Measurements from ENCODE around the gene PARD3. TPM values are rescaled to one million over a fixed set of nuclear protein-coding genes. Genes with fewer than 3 reads are reported as not detected.

Gene PARD3
- total RNA-seq, 1 donor from 2014 or later = 35.4 TPM

DNA sequence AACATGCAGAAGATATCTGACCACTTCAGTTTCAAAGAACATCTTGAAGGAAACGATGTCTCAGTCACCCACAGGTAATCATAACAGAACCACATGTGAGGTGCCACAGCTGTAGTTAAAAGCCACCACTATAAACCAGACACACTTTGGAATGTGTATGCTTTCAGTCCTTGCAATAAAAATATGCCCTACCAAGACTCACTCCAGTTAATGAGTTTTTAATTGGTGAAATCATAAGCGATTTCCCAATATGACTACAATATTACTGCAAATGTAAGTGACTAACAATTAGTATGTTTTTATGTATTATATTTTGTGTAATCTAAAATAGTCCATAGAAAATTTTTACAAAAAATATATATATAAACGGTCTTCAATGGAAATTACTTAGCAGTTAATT, 428.2 kb downstream of the PARD3 start:
- H3K9me3 ChIP-seq (ENCODE audit: insufficient read depth, low read depth, low read length) = no peaks in the 10 kb centered on the region
- H3K4me2 ChIP-seq (ENCODE audit: low read length) = no peak overlapping the region
- Mint-ChIP-seq H3K36me3 (ENCODE audit: low read depth, unreplicated experiment) (peaks cover 2% of the 10 kb centered on the region), H3K27me3 (ENCODE audit: low read depth, unreplicated experiment) (no peaks in the 10 kb centered on the region), H3K9me3 (ENCODE audit: unreplicated experiment) (no peaks in the 10 kb centered on the region), H3K27ac (ENCODE audit: unreplicated experiment) (no peak overlapping the region), H3K4me1 (ENCODE audit: low read depth, unreplicated experiment) (no peaks in the 10 kb centered on the region), H3K4me3 (ENCODE audit: unreplicated experiment) (no peak overlapping the region)
- H3K4me1 ChIP-seq (ENCODE audit: insufficient read depth, low read length) = no peaks in the 10 kb centered on the region
- no peak for DNase-seq (ENCODE audit: low read depth)
- no peak overlapping the region for H3K9ac ChIP-seq (ENCODE audit: low read length)
- H3K79me2 ChIP-seq (ENCODE audit: insufficient read depth, low read length) = no peaks in the 10 kb centered on the region
- H3K27me3 ChIP-seq (ENCODE audit: insufficient read depth, low read length) = no peaks in the 10 kb centered on the region
- no peaks in the 10 kb centered on the region for H4K20me1 ChIP-seq (ENCODE audit: insufficient read depth, low read length)
- FAIRE-seq = no peak
- H3K4me3 ChIP-seq (ENCODE audit: insufficient read depth, low read depth, low read length) = no peak overlapping the region
- no peak overlapping the region for H2AFZ ChIP-seq (ENCODE audit: low read depth, low read length)
- no peak for TF ChIP-seq EZH2 (IDR thresholded peaks at IDR 0.05; ENCODE audit: insufficient read depth, low read length)
- TF ChIP-seq, protein P1, sequence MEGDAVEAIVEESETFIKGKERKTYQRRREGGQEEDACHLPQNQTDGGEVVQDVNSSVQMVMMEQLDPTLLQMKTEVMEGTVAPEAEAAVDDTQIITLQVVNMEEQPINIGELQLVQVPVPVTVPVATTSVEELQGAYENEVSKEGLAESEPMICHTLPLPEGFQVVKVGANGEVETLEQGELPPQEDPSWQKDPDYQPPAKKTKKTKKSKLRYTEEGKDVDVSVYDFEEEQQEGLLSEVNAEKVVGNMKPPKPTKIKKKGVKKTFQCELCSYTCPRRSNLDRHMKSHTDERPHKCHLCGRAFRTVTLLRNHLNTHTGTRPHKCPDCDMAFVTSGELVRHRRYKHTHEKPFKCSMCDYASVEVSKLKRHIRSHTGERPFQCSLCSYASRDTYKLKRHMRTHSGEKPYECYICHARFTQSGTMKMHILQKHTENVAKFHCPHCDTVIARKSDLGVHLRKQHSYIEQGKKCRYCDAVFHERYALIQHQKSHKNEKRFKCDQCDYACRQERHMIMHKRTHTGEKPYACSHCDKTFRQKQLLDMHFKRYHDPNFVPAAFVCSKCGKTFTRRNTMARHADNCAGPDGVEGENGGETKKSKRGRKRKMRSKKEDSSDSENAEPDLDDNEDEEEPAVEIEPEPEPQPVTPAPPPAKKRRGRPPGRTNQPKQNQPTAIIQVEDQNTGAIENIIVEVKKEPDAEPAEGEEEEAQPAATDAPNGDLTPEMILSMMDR (IDR thresholded peaks at IDR 0.05; ENCODE audit: insufficient read depth, low read depth, low read length) = no peak
- H3K36me3 ChIP-seq (ENCODE audit: insufficient read depth, low read length) = no peaks in the 10 kb centered on the region
- H3K27ac ChIP-seq (ENCODE audit: low read depth, low read length) = no peak overlapping the region

DNA sequence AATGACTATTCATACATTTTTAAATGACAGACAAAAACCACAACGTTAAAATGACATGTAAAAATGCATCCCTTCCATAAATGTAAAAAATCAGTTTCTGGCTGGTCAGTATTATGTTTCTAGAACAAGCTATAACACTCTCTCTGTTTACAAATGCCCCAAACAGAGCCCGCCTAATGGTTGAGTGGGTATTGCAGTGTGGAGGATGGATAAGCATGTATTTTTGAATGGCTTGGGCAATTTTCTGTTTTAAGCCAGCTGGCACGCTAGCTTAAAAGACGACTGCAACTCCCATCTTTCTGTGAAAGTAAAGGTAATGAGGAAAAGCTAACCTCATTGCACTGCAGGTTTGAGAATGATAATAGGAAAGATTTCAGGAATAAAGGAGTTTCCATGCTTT, 430.7 kb downstream of the PARD3 start:
- no peak overlapping the region for H3K4me3 ChIP-seq (ENCODE audit: insufficient read depth, low read depth, low read length)
- H3K27ac Mint-ChIP-seq (ENCODE audit: unreplicated experiment) = no peak overlapping the region
- H3K4me3 Mint-ChIP-seq (ENCODE audit: unreplicated experiment) = no peak overlapping the region
- H3K9ac ChIP-seq (ENCODE audit: low read length) = no peak overlapping the region
- no peak overlapping the region for H2AFZ ChIP-seq (ENCODE audit: low read depth, low read length)
- H3K27me3 Mint-ChIP-seq (ENCODE audit: low read depth, unreplicated experiment) = no peaks in the 10 kb centered on the region
- no peaks in the 10 kb centered on the region for H3K27me3 ChIP-seq (ENCODE audit: insufficient read depth, low read length)
- FAIRE-seq (no peak), DNase-seq (ENCODE audit: low read depth) (no peak)
- no peak overlapping the region for H3K27ac ChIP-seq (ENCODE audit: low read depth, low read length)
- no peaks in the 10 kb centered on the region for H4K20me1 ChIP-seq (ENCODE audit: insufficient read depth, low read length)
- TF ChIP-seq EZH2 (IDR thresholded peaks at IDR 0.05; ENCODE audit: insufficient read depth, low read length) = no peak
- TF ChIP-seq, protein P1 (IDR thresholded peaks at IDR 0.05; ENCODE audit: insufficient read depth, low read depth, low read length) = no peak
- H3K4me1 Mint-ChIP-seq (ENCODE audit: low read depth, unreplicated experiment) = no peaks in the 10 kb centered on the region
- H3K4me2 ChIP-seq (ENCODE audit: low read length) = no peak overlapping the region
- H3K36me3 Mint-ChIP-seq (ENCODE audit: low read depth, unreplicated experiment) = peaks cover 4% of the 10 kb centered on the region
- H3K79me2 ChIP-seq (ENCODE audit: insufficient read depth, low read length) = no peaks in the 10 kb centered on the region
- H3K9me3 Mint-ChIP-seq (ENCODE audit: unreplicated experiment) = no peaks in the 10 kb centered on the region
- H3K9me3 ChIP-seq (ENCODE audit: insufficient read depth, low read depth, low read length) = no peaks in the 10 kb centered on the region
- H3K4me1 ChIP-seq (ENCODE audit: insufficient read depth, low read length) = no peaks in the 10 kb centered on the region
- no peaks in the 10 kb centered on the region for H3K36me3 ChIP-seq (ENCODE audit: insufficient read depth, low read length)

DNA sequence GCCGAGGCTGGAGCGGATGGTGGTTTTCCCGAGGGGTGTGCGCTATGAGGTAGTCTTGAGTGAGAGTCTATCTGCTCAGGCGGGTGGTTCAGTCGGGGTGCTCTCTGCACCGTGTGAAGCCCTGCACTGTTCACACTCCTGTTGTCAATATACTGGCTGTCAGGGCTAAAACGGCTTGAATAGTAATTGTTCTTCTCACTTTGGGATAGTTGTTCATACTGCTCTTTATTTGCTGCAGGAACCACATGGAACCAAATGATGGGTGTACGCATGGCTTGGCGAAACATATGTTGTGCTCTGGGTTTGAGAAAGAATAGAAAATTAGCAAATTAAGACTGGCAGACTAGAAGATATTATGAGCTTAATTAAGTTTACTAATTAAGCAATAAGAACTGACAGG, 432.5 kb downstream of the PARD3 start:
- no peaks in the 10 kb centered on the region for H4K20me1 ChIP-seq (ENCODE audit: insufficient read depth, low read length)
- no peak overlapping the region for H3K4me3 ChIP-seq (ENCODE audit: insufficient read depth, low read depth, low read length)
- no peak for DNase-seq (ENCODE audit: low read depth)
- no peaks in the 10 kb centered on the region for H3K4me1 ChIP-seq (ENCODE audit: insufficient read depth, low read length)
- no peaks in the 10 kb centered on the region for H3K9me3 ChIP-seq (ENCODE audit: insufficient read depth, low read depth, low read length)
- H3K4me2 ChIP-seq (ENCODE audit: low read length) = no peak overlapping the region
- Mint-ChIP-seq H3K36me3 (ENCODE audit: low read depth, unreplicated experiment) (peaks cover 4% of the 10 kb centered on the region), H3K27ac (ENCODE audit: unreplicated experiment) (no peak overlapping the region), H3K4me1 (ENCODE audit: low read depth, unreplicated experiment) (no peaks in the 10 kb centered on the region), H3K4me3 (ENCODE audit: unreplicated experiment) (no peak overlapping the region), H3K9me3 (ENCODE audit: unreplicated experiment) (no peaks in the 10 kb centered on the region), H3K27me3 (ENCODE audit: low read depth, unreplicated experiment) (no peaks in the 10 kb centered on the region)
- H3K27ac ChIP-seq (ENCODE audit: low read depth, low read length) = no peak overlapping the region
- no peak overlapping the region for H2AFZ ChIP-seq (ENCODE audit: low read depth, low read length)
- H3K9ac ChIP-seq (ENCODE audit: low read length) = no peak overlapping the region
- no peak for FAIRE-seq
- TF ChIP-seq EZH2 (IDR thresholded peaks at IDR 0.05; ENCODE audit: insufficient read depth, low read length) = no peak
- TF ChIP-seq, protein P1 (IDR thresholded peaks at IDR 0.05; ENCODE audit: insufficient read depth, low read depth, low read length) = no peak
- H3K36me3 ChIP-seq (ENCODE audit: insufficient read depth, low read length) = no peaks in the 10 kb centered on the region
- no peaks in the 10 kb centered on the region for H3K79me2 ChIP-seq (ENCODE audit: insufficient read depth, low read length)
- no peaks in the 10 kb centered on the region for H3K27me3 ChIP-seq (ENCODE audit: insufficient read depth, low read length)

Measured in astrocyte (in vitro differentiated cells and primary cell).